ENCODE measurements around the gene PPAN. TPM values are rescaled to one million over a fixed set of nuclear protein-coding genes. Genes with fewer than 3 reads are reported as not detected.
A peak's percentile ranks its signal among the peaks of the same experiment; 100 is the strongest.

The PPAN gene
- total and polyA plus RNA-seq, 2 experiments from 2014 or later: 42.9 to 67.3 TPM

DNA sequence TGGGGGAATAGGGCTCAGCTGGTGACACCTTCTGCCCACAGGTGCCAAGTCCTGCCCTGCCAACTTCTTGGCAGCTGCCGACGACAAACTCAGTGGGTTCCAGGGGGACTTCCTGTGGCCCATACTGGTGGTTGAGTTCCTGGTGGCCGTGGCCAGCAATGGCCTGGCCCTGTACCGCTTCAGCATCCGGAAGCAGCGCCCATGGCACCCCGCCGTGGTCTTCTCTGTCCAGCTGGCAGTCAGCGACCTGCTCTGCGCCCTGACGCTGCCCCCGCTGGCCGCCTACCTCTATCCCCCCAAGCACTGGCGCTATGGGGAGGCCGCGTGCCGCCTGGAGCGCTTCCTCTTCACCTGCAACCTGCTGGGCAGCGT is 7.4 kb downstream of the PPAN start:
- no peak for DNase-seq (ENCODE audit: low read depth in 1 of 2, low spot score in 1 of 2)
- Histone ChIP-seq H3K4me3 (no peak overlapping the region), H3K36me3 (peaks cover 54% of the 10 kb centered on the region), H3K27ac (peak overlapping the region; percentile 51), H3K27me3 (no peaks in the 10 kb centered on the region), H3K9me3 (ENCODE audit: low read depth) (no peaks in the 10 kb centered on the region), H3K4me1 (ENCODE audit: low read depth) (peaks cover under 1% of the 10 kb centered on the region)
- TF ChIP-seq, protein P1, sequence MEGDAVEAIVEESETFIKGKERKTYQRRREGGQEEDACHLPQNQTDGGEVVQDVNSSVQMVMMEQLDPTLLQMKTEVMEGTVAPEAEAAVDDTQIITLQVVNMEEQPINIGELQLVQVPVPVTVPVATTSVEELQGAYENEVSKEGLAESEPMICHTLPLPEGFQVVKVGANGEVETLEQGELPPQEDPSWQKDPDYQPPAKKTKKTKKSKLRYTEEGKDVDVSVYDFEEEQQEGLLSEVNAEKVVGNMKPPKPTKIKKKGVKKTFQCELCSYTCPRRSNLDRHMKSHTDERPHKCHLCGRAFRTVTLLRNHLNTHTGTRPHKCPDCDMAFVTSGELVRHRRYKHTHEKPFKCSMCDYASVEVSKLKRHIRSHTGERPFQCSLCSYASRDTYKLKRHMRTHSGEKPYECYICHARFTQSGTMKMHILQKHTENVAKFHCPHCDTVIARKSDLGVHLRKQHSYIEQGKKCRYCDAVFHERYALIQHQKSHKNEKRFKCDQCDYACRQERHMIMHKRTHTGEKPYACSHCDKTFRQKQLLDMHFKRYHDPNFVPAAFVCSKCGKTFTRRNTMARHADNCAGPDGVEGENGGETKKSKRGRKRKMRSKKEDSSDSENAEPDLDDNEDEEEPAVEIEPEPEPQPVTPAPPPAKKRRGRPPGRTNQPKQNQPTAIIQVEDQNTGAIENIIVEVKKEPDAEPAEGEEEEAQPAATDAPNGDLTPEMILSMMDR (IDR thresholded peaks at IDR 0.05; ENCODE audit: low read depth, low read length): no peak

DNA sequence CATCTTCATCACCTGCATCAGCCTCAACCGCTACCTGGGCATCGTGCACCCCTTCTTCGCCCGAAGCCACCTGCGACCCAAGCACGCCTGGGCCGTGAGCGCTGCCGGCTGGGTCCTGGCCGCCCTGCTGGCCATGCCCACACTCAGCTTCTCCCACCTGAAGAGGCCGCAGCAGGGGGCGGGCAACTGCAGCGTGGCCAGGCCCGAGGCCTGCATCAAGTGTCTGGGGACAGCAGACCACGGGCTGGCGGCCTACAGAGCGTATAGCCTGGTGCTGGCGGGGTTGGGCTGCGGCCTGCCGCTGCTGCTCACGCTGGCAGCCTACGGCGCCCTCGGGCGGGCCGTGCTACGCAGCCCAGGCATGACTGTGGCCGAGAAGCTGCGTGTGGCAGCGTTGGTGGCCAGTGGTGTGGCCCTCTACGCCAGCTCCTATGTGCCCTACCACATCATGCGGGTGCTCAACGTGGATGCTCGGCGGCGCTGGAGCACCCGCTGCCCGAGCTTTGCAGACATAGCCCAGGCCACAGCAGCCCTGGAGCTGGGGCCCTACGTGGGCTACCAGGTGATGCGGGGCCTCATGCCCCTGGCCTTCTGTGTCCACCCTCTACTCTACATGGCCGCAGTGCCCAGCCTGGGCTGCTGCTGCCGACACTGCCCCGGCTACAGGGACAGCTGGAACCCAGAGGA is 7.9 kb downstream of the PPAN start:
- Histone ChIP-seq H3K4me3 (no peak overlapping the region), H3K27me3 (no peaks in the 10 kb centered on the region), H3K4me1 (ENCODE audit: low read depth) (peaks cover 6% of the 10 kb centered on the region), H3K36me3 (peaks cover 52% of the 10 kb centered on the region), H3K9me3 (ENCODE audit: low read depth) (no peaks in the 10 kb centered on the region), H3K27ac (peak overlapping the region; percentile 51)
- DNase-seq (ENCODE audit: low read depth in 1 of 2, low spot score in 1 of 2): no peak
- TF ChIP-seq, protein P1 (IDR thresholded peaks at IDR 0.05; ENCODE audit: low read depth, low read length): no peak

DNA sequence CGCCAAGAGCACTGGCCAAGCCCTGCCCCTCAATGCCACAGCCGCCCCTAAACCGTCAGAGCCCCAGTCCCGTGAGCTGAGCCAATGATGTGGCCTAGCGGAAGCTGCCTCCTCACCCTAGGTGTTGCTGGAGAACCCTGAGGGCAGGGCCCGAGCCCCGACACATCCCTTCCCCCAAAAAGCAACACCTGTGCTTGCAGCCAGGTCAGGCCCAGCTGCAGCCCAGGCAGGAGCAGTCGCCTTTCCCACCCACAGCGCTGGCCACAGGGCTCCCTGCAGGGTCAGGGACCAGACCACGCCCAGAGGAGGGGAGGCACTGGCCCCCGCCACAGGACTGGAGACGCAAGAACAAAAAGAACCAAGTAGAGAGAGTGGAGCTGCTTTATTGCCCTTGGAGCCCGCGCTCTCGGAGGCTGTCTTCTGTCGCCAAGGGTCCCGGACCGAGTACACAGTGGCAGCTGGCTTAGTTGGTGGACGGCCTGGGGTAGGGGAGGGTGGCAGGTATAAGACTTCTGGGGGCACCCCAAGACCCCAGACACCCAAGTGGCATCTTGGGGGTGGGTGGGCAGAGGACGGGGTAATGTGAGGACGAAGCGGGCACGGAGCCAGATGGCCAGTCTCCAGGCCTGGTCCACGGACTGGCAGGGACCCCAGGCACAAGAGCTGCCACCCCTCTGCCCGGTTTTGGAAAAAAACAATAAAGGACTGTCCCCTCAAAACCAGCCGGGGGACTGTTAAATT is 8.7 kb downstream of the PPAN start:
- Histone ChIP-seq H3K27ac (peak overlapping the region; percentile 23), H3K9me3 (ENCODE audit: low read depth) (no peaks in the 10 kb centered on the region), H3K36me3 (peaks cover 48% of the 10 kb centered on the region), H3K27me3 (no peaks in the 10 kb centered on the region), H3K4me3 (no peak overlapping the region), H3K4me1 (ENCODE audit: low read depth) (peaks cover 6% of the 10 kb centered on the region)
- TF ChIP-seq, protein P1 (IDR thresholded peaks at IDR 0.05; ENCODE audit: low read depth, low read length): no peak
- no peak for DNase-seq (ENCODE audit: low read depth in 1 of 2, low spot score in 1 of 2)

DNA sequence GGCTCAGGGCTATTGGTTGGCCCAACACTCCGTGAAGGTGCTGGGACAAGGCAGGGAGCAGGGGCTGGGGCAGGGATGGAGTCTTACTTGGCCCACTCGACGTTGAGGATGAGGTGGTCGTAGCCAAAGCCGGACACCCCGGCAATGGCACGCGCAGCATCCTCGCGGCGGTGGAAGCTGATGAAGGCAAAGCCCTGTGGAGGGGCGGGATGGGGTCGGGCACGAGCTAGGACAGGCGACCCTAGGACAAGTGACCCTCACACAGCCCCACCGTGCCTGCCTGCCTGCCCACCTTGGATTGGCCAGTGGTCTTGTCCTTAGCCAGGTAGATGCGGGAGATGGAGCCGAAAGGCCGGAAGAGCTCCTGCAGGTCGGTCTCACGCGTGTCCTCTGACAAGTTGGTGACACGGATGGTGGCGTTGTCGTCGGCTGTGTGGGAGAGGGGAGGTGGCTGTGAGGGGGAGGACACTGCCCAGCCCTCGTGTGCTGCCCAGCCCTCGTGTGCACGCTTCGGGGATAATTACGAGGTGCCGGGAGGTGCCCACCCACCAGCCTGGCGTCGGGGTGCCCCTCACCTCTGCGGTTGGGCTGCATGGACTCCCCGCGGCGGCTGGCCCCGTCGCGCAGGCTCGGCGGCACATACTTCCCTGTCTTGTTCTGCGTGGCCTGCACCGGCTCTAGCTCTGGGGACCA is 9.4 kb downstream of the PPAN start:
- DNase-seq (ENCODE audit: low read depth in 1 of 2, low spot score in 1 of 2): no peak
- H3K4me3 ChIP-seq: no peak overlapping the region
- no peaks in the 10 kb centered on the region for H3K27me3 ChIP-seq
- H3K4me1 ChIP-seq (ENCODE audit: low read depth): peaks cover 6% of the 10 kb centered on the region
- H3K27ac ChIP-seq: peak overlapping the region; percentile 23
- TF ChIP-seq, protein P1 (IDR thresholded peaks at IDR 0.05; ENCODE audit: low read depth, low read length): no peak
- peaks cover 41% of the 10 kb centered on the region for H3K36me3 ChIP-seq
- no peaks in the 10 kb centered on the region for H3K9me3 ChIP-seq (ENCODE audit: low read depth)

DNA sequence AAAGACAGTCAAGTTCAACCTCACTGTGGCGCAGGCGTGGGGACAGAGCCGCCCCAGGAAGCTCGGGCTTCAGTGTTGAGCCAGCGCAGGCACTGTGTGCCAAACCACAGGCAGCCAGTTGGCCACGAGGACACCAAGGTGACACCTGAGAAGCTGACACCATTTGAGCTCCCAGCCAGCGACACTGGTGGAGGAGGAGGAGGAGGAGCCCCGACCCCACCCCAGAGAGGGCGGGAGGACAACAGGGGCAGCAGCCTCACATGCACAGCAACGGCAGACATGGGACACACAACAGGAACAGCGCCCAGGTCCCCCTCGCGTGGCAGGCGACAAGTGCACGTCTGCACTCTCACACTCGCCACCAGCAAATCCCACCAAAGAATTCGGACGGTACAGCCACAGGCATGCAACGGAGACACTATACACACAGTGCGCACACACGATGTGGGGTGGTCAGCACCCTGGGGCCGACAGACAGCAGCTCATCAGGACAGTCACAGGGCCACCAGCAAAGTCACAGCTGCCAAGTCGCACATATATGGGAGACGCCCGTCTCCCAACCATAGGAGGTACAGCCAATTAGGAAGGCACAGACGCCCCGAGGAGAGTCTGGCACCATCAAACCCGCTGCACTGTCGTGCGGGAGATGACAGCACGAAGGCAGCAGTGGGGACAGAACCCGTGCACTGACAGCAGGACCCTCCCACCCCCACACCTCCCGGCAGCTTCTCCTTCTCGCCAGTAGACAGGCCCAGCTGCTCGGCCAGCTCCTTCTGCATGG is 10.1 kb downstream of the PPAN start:
- Histone ChIP-seq H3K4me3 (no peak overlapping the region), H3K27ac (no peak overlapping the region), H3K9me3 (ENCODE audit: low read depth) (no peaks in the 10 kb centered on the region), H3K27me3 (no peaks in the 10 kb centered on the region), H3K36me3 (peaks cover 34% of the 10 kb centered on the region), H3K4me1 (ENCODE audit: low read depth) (peaks cover 6% of the 10 kb centered on the region)
- TF ChIP-seq, protein P1 (IDR thresholded peaks at IDR 0.05; ENCODE audit: low read depth, low read length): no peak
- DNase-seq (ENCODE audit: low read depth in 1 of 2, low spot score in 1 of 2): no peak
